H9 (cell line): ENCODE measurements around the gene KRTAP9-6. TPM values are rescaled to one million over a fixed set of nuclear protein-coding genes. Genes with fewer than 3 reads are reported as not detected.
"Not testable (repeated sequence)": the region's sequence is repeated elsewhere in the genome, so short reads cannot be mapped to it uniquely, and the experiment has no call there.

ENCODE experiments used
- DNase-seq: peaks from one replicate; pipeline ENCODE4 v3.0.0-alpha.2; 2017
- H2AFZ ChIP-seq: one replicate; pipeline ENCODE4 v1.6.1; 2013; ENCODE audit warnings: mild to moderate bottlenecking, low read length, control low read depth, moderate library complexity
- H2AK5ac ChIP-seq: 2 replicates; pipeline ENCODE4 v1.6.1; 2013; ENCODE audit warnings: low read length, control low read depth, mixed read lengths; ENCODE audit not compliant: insufficient read length
- H2BK120ac ChIP-seq: one replicate; pipeline ENCODE4 v1.6.1; 2013; ENCODE audit warnings: low read depth, mild to moderate bottlenecking, low read length, control low read depth, inconsistent platforms; ENCODE audit not compliant: poor library complexity, severe bottlenecking
- H2BK12ac ChIP-seq: 2 replicates; pipeline ENCODE4 v1.6.1; 2013; ENCODE audit warnings: low read length, control low read depth, mixed read lengths, low read depth; ENCODE audit not compliant: insufficient read length
- H2BK15ac ChIP-seq: 2 replicates; pipeline ENCODE4 v1.6.1; 2013; ENCODE audit warnings: low read depth, low read length, control low read depth
- H2BK20ac ChIP-seq: one replicate; pipeline ENCODE4 v1.6.1; 2013; ENCODE audit warnings: low read depth, mild to moderate bottlenecking, low read length, control low read depth, inconsistent platforms; ENCODE audit not compliant: poor library complexity, severe bottlenecking
- H2BK5ac ChIP-seq: 2 replicates; pipeline ENCODE4 v1.6.1; 2013; ENCODE audit warnings: low read length, control low read depth, mixed read lengths; ENCODE audit not compliant: insufficient read length
- H3K14ac ChIP-seq: 2 replicates; pipeline ENCODE4 v1.6.1; 2013; ENCODE audit warnings: low read length, control low read depth; ENCODE audit not compliant: insufficient read depth
- H3K18ac ChIP-seq: 2 replicates; pipeline ENCODE4 v1.6.1; 2013; ENCODE audit warnings: low read depth, mild to moderate bottlenecking, mixed read lengths, low read length, control low read depth; ENCODE audit not compliant: insufficient read length
- H3K23ac ChIP-seq: 2 replicates; pipeline ENCODE4 v1.6.1; 2013; ENCODE audit warnings: low read length, control low read depth, mixed read lengths, low read depth; ENCODE audit not compliant: insufficient read length
- H3K23me2 ChIP-seq: 2 replicates; pipeline ENCODE4 v1.6.1; 2013; ENCODE audit warnings: low read depth, mild to moderate bottlenecking, mixed read lengths, low read length, control low read depth; ENCODE audit not compliant: insufficient read length, poor library complexity, severe bottlenecking
- H3K27ac ChIP-seq: 2 replicates; pipeline ENCODE4 v1.5.1; 2013; ENCODE audit warnings: low read length, control low read depth, mixed read lengths, low read depth; ENCODE audit not compliant: insufficient read length
- H3K27me3 ChIP-seq: 2 replicates; pipeline ENCODE4 v1.6.1; 2013; ENCODE audit warnings: low read length, control low read depth, inconsistent platforms; ENCODE audit not compliant: insufficient read depth
- H3K4ac ChIP-seq: 2 replicates; pipeline ENCODE4 v1.6.1; 2013; ENCODE audit warnings: low read depth, mild to moderate bottlenecking, control low read depth, inconsistent platforms, low read length, moderate library complexity
- H3K4me1 ChIP-seq: 2 replicates; pipeline ENCODE4 v1.6.1; 2013; ENCODE audit warnings: low read length, control low read depth, inconsistent platforms; ENCODE audit not compliant: insufficient read depth
- H3K4me2 ChIP-seq: 2 replicates; pipeline ENCODE4 v1.6.1; 2013; ENCODE audit warnings: low read length, control low read depth, mixed read lengths; ENCODE audit not compliant: insufficient read length, insufficient read depth
- H3K56ac ChIP-seq: 2 replicates; pipeline ENCODE4 v1.6.1; 2013; ENCODE audit warnings: low read depth, mild to moderate bottlenecking, mixed read lengths, low read length, control low read depth; ENCODE audit not compliant: insufficient read length
- H3K79me1 ChIP-seq: 2 replicates; pipeline ENCODE4 v1.6.1; 2013; ENCODE audit warnings: low read depth, mild to moderate bottlenecking, moderate library complexity, low read length, control low read depth, inconsistent platforms; ENCODE audit not compliant: insufficient read depth, poor library complexity, severe bottlenecking
- H3K79me2 ChIP-seq: 2 replicates; pipeline ENCODE4 v1.6.1; 2013; ENCODE audit warnings: low read length, control low read depth, inconsistent platforms; ENCODE audit not compliant: insufficient read depth
- H3K9ac ChIP-seq: 2 replicates; pipeline ENCODE4 v1.6.1; 2013; ENCODE audit warnings: low read length, control low read depth, mixed read lengths; ENCODE audit not compliant: insufficient read length; ENCODE audit errors: extremely low read depth
- H3K9me3 ChIP-seq: one replicate; pipeline ENCODE4 v1.6.1; 2013; ENCODE audit warnings: low read depth, low read length, inconsistent platforms; ENCODE audit not compliant: control insufficient read depth
- H3T11ph ChIP-seq: one replicate; pipeline ENCODE4 v1.6.1; 2013; ENCODE audit warnings: mild to moderate bottlenecking, low read length, control low read depth, inconsistent platforms
- H4K20me1 ChIP-seq: one replicate; pipeline ENCODE4 v1.6.1; 2013; ENCODE audit not compliant: control insufficient read depth, insufficient read length, insufficient read depth
- H4K5ac ChIP-seq: 2 replicates; pipeline ENCODE4 v1.6.1; 2013; ENCODE audit warnings: low read depth, mild to moderate bottlenecking, mixed read lengths, low read length, control low read depth; ENCODE audit not compliant: insufficient read length
- H4K8ac ChIP-seq: replicated peaks from 2 replicates; pipeline ENCODE4 v1.6.1; 2013; ENCODE audit warnings: low read length, control low read depth, mixed read lengths, low read depth; ENCODE audit not compliant: insufficient read length
- H4K91ac ChIP-seq: 2 replicates; pipeline ENCODE4 v1.6.1; 2013; ENCODE audit warnings: low read depth, mild to moderate bottlenecking, moderate library complexity, mixed read lengths, low read length, control low read depth; ENCODE audit not compliant: insufficient read length
- H3K27ac Mint-ChIP-seq, 3 experiments: 2 replicates in 2 of 3; 3 replicates in 1 of 3; pipeline ENCODE4 v1.8.0; 2020 to 2021; ENCODE audit warnings: mixed read lengths in 3 of 3, mild to moderate bottlenecking in 1 of 3, moderate library complexity in 1 of 3
- H3K27me3 Mint-ChIP-seq: 2 replicates; pipeline ENCODE4 v1.8.0; 2021; ENCODE audit warnings: low read depth, mild to moderate bottlenecking, moderate library complexity, mixed read lengths
- H3K36me3 Mint-ChIP-seq, 3 experiments: 2 replicates in 2 of 3; 3 replicates in 1 of 3; pipeline ENCODE4 v1.8.0; 2020 to 2021; ENCODE audit warnings: low read depth in 3 of 3, mixed read lengths in 3 of 3; ENCODE audit not compliant: insufficient read depth in 1 of 3
- H3K4me1 Mint-ChIP-seq, 2 experiments: 2 replicates each; pipeline ENCODE4 v1.8.0; 2020; ENCODE audit warnings: mixed read lengths in 2 of 2
- H3K4me3 Mint-ChIP-seq, 2 experiments: 2 replicates in 1 of 2; 3 replicates in 1 of 2; pipeline ENCODE4 v1.8.0; 2020 to 2021; ENCODE audit warnings: mild to moderate bottlenecking in 2 of 2, mixed read lengths in 2 of 2, moderate library complexity in 1 of 2
- H3K9me3 Mint-ChIP-seq, 2 experiments: 2 replicates in 1 of 2; 3 replicates in 1 of 2; pipeline ENCODE4 v1.8.0; 2020; ENCODE audit warnings: mild to moderate bottlenecking in 2 of 2, mixed read lengths in 2 of 2, moderate library complexity in 1 of 2
- CTCF ChIP-seq: fragments of 200-600 bp; sonication (generic); conservative IDR thresholded peaks from 3 replicates; pipeline ENCODE4 v1.8.0; 2021; ENCODE audit warnings: antibody characterized with exemption, mild to moderate bottlenecking
- WGBS: extraction: QIAGEN DNeasy Blood & Tissue Kit; methylation state at CpG from one replicate; pipeline ENCODE4 v1.1.7; 2013; ENCODE audit warnings: missing lambda C conversion rate, low lambda C conversion rate, mixed read lengths; ENCODE audit not compliant: insufficient read length; ENCODE audit errors: extremely low coverage; 5-methylcytosine and 5-hydroxymethylcytosine counted together
- total RNA-seq: library from RNA; stranded (reverse); gene quantifications from 2 replicates; pipeline ENCODE4 v1.2.1, GENCODE V29; 2021

Gene KRTAP9-6
- total RNA-seq, 1 experiment from 2014 or later, result not detected

- no peak overlapping the region for H3K9ac ChIP-seq
- H4K20me1 ChIP-seq, result no peaks in the 10 kb centered on the region
- H3K27ac ChIP-seq, result no peak overlapping the region
- Mint-ChIP-seq H3K36me3 (no peaks in the 10 kb centered on the region), H3K9me3 (no peaks in the 10 kb centered on the region; a peak in 1 of 5 replicates), H3K4me3 (no peak overlapping the region), H3K4me1 (0 out of 4 replicates have a peak, but pooled peaks cover 0 to 2% of the 10 kb centered on the region in 2 experiments), H3K27ac (no peak overlapping the region), H3K27me3 (no peaks in the 10 kb centered on the region; the same call in 1 of the 2 replicates)
- H3K18ac ChIP-seq, result no peak overlapping the region
- no peak overlapping the region for H3K56ac ChIP-seq
- no peak overlapping the region for H2BK12ac ChIP-seq
- no peak overlapping the region for H4K91ac ChIP-seq
- no peak overlapping the region for H4K5ac ChIP-seq
- no peak overlapping the region for H2AFZ ChIP-seq
- no peak overlapping the region for H3K23ac ChIP-seq
- H2BK5ac ChIP-seq, result no peak overlapping the region
- no peak overlapping the region for H3K4ac ChIP-seq
- no peak overlapping the region for H3K14ac ChIP-seq
- no peak overlapping the region for H2BK15ac ChIP-seq
- no peaks in the 10 kb centered on the region for H3K79me2 ChIP-seq
- no CpG with 5 or more reads among the region's 6 CpGs for WGBS
- H3K27me3 ChIP-seq, result no peaks in the 10 kb centered on the region
- no peaks in the 10 kb centered on the region for H3K79me1 ChIP-seq
- H2AK5ac ChIP-seq, result no peak overlapping the region
- H2BK120ac ChIP-seq, result no peak overlapping the region
- H3K23me2 ChIP-seq, result no peaks in the 10 kb centered on the region
- H4K8ac ChIP-seq, result no peak overlapping the region
- H3T11ph ChIP-seq, result no peak overlapping the region
- H3K9me3 ChIP-seq, result no peaks in the 10 kb centered on the region
- H2BK20ac ChIP-seq, result no peak overlapping the region
- H3K4me2 ChIP-seq, result no peak overlapping the region
- TF ChIP-seq CTCF, result no peak
- DNase-seq, result no peak
- H3K4me1 ChIP-seq, result no peaks in the 10 kb centered on the region
Observed at GRCh38 chr17:41226051-41226450, 39.1 kb upstream of the KRTAP9-6 start.

GRCh38 chr17:41226598-41227095, 38.5 kb upstream of the KRTAP9-6 start, which contains the start of gene KRTAP9-2:
Gene KRTAP9-2, plus strand, starts transcription at chr17:41226648. Its CDS starts 7 bp downstream, at chr17:41226655.
- not testable (repeated sequence) for H3K56ac ChIP-seq, H3K18ac ChIP-seq, H2BK15ac ChIP-seq, H2BK12ac ChIP-seq, H3K4me2 ChIP-seq, H3K23ac ChIP-seq, H3K4me1 ChIP-seq, H3K4me3 Mint-ChIP-seq, H3K4me1 Mint-ChIP-seq, H3K9me3 Mint-ChIP-seq, H3K27me3 Mint-ChIP-seq, H3K27ac ChIP-seq, DNase-seq, H2BK20ac ChIP-seq, H3K79me1 ChIP-seq, H4K20me1 ChIP-seq, H3K4ac ChIP-seq, H4K5ac ChIP-seq, H3K36me3 Mint-ChIP-seq, H4K8ac ChIP-seq, H3T11ph ChIP-seq, H2BK5ac ChIP-seq, H3K27me3 ChIP-seq, H3K23me2 ChIP-seq, H2AFZ ChIP-seq, H3K27ac Mint-ChIP-seq, H3K79me2 ChIP-seq, H3K9ac ChIP-seq, H2BK120ac ChIP-seq, H3K9me3 ChIP-seq, H3K14ac ChIP-seq, H2AK5ac ChIP-seq, H4K91ac ChIP-seq
- WGBS, result no CpG with 5 or more reads among the region's 4 CpGs
